GM10847 (cell line): ENCODE measurements around the gene KIF1C.

Experiments
- POLR2A ChIP-seq: IDR thresholded peaks from 2 replicates; pipeline ENCODE4 v1.6.1; 2011; ENCODE audit not compliant: insufficient read length; ENCODE audit errors: extremely low read depth

KIF1C gene

DNA sequence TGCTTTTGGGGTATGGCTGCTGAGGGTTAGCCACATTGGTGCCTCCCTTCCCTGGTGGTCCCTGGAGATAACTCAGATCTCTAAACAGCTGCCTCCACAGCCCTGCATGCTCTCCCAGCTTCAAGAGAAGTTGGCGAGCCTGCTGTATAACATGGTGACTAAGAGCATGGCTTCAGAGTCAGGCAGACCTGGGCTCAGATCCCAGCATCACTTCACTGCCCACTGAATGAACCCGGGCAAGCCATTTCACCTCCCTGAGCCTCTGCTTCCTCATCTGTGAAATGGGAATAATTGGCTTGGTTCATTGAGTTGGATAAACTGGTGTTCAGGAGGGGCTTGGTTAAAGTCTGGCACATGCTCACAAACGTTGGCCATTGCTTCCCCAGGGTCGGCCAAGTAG, 16.6 kb downstream of the KIF1C start:
- TF ChIP-seq POLR2A: no peak

GRCh38 chr17:5019475-5019956, 21.8 kb downstream of the KIF1C start:
- no peak for TF ChIP-seq POLR2A

DNA sequence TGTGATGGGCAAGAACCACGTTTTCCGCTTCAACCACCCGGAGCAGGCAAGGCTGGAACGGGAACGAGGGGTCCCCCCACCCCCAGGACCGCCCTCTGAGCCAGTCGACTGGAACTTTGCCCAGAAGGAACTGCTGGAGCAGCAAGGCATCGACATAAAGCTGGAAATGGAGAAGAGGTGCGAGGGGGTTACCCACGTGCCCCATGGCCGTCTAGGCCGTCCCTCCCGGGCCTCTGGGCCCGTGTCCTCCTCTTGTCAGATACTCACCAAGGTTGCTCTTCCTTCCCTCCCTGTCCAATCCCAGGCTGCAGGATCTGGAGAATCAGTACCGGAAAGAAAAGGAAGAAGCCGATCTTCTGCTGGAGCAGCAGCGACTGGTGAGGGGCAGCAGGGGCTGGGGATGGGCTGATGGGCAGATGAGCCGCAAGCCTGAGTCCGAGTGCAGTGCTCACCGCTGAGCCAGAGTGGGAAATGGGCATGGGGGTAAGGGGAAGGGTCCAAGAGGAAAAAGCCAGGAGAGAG, 22.8 kb downstream of the KIF1C start:
- TF ChIP-seq POLR2A: no peak

DNA sequence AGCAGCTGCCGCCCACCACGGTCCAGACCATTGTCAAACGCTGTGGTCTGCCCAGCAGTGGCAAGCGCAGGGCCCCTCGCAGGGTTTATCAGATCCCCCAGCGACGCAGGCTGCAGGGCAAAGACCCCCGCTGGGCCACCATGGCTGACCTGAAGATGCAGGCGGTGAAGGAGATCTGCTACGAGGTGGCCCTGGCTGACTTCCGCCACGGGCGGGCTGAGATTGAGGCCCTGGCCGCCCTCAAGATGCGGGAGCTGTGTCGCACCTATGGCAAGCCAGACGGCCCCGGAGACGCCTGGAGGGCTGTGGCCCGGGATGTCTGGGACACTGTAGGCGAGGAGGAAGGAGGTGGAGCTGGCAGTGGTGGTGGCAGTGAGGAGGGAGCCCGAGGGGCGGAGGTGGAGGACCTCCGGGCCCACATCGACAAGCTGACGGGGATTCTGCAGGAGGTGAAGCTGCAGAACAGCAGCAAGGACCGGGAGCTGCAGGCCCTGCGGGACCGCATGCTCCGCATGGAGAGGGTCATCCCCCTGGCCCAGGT, 24.5 kb downstream of the KIF1C start:
- TF ChIP-seq POLR2A: no peak

DNA sequence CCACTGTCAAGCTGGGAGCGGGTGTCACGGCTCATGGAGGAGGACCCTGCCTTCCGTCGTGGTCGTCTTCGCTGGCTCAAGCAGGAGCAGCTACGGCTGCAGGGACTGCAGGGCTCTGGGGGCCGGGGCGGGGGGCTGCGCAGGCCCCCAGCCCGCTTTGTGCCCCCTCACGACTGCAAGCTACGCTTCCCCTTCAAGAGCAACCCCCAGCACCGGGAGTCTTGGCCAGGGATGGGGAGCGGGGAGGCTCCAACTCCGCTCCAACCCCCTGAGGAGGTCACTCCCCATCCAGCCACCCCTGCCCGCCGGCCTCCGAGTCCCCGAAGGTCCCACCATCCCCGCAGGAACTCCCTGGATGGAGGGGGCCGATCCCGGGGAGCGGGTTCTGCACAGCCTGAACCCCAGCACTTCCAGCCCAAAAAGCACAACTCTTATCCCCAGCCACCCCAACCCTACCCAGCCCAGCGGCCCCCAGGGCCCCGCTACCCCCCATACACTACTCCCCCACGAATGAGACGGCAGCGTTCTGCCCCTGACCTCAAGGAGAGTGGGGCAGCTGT, 25.9 kb downstream of the KIF1C start:
- no peak for TF ChIP-seq POLR2A

- TF ChIP-seq POLR2A: no peak
Measured at GRCh38 chr17:5024604-5025003, 26.9 kb downstream of the KIF1C start.

DNA sequence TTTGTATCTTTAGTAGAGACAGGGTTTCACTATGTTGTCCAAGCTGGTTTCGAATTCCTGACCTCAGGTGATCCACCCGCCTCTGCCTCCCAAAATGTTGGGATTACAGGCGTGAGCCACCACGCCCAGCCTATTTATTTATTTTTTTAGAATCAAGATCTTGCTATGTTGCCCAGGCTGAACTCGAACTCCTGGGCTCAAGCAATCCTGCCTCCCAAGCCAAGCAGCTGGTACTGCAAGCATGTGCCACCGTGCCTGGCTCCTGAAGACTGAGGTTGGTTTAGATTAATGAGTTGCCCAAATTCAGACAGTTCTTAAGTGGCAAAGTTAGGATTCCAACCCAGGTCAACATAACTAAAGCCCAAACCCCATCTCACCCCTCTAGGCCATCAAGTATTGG, 29.5 kb downstream of the KIF1C start:
- TF ChIP-seq POLR2A: no peak

DNA sequence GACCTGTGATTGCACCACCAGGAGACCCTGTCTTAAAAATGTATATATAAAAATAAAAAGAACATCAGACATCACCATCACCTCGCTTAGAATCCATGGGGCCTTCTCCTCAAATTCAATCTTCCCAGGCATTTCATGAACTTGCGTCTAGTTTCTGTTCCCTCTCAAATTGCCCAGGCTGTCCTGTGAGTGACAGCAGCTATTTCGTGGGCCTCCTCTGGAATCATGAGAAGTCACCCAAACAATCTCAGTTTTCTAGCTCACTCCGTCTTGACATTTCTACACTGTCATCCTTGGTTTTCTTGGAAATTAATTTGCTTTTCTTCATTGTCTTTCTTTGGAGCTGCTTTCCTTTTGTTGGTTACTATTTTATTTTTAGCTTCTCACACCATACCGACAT, 30.2 kb downstream of the KIF1C start:
- no peak for TF ChIP-seq POLR2A

- TF ChIP-seq POLR2A: no peak
Measured at GRCh38 chr17:5031365-5032082, 33.8 kb downstream of the KIF1C start.

DNA sequence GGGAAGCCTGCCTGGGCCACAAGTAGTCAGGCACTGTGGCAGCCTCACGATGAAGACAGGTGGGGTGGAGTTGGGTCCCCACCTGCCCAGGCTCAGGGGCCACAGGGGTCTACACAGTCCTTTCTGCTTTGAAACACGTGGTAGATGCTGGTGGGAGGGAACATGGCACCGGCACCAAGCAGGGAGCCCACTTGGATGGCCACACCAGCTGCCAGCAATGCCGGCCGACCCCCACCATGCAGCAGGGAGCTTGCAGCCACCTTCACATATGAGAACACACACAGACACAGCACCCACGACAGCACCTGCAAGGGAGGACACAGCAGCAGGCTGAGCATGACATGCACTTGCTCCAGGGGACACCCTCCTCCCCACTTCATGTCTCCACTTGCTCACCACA, 35.1 kb downstream of the KIF1C start:
- no peak for TF ChIP-seq POLR2A

DNA sequence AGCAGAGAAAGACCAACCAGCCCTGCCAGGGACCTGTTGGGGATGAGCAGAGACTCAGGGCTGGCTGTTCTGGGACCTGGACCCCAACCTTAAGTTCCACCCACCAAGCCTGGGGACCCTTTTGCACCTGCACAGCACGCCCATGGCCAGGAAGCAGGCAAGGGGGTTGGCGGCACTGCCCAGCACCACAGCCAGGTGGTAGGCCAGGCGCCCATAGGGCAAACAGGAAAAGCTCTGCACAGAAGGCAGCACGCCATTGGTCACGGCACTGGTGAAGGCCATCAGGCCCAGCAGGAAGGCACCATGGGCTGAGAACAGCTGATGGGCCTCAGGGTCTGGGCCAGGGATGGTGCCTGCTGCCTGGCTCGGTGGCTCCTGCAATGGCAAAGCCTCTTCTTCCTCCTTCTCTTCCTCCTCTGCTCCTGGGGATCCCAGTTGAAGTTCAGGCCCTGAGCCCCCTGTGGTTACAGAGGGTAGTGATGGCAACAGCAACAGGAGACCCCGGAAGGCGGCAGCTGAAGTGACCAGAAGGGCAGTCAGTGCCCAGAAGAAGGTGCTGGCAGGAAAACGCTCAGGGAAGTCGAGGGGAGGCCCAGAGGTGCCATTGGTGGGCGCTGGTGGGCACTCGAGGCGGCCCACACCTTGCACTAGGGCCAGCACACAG, 35.7 kb downstream of the KIF1C start:
- no peak for TF ChIP-seq POLR2A

DNA sequence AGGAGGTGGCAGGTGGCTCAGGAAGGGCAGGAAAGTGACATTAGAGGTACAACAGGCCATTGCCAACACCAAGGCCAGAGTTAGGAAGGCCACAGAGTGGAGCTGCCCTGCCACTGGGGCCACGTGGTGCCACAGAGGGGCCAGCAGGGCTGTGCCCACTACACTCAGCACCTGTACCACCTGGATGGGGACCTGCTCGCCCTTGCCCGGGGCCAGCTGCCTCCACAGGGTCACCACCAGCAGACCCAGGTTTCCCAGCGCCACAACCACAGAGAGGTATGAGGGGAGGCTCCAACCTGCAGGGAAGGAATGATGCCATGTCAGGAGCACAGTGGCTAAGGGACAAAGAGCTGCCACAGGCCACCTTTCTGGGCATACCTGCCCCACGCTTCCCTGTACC, 36.3 kb downstream of the KIF1C start:
- TF ChIP-seq POLR2A: no peak

- no peak for TF ChIP-seq POLR2A
Measured at GRCh38 chr17:5034651-5035050, 36.9 kb downstream of the KIF1C start.

GRCh38 chr17:5035315-5035714, 37.6 kb downstream of the KIF1C start, which contains the start of gene SLC52A1:
SLC52A1 (minus strand) TSS chr17:5035426; CDS start chr17:5034606, 820 bp downstream.
- TF ChIP-seq POLR2A: no peak

GRCh38 chr17:5042157-5043022, 44.6 kb downstream of the KIF1C start:
- TF ChIP-seq POLR2A: no peak

DNA sequence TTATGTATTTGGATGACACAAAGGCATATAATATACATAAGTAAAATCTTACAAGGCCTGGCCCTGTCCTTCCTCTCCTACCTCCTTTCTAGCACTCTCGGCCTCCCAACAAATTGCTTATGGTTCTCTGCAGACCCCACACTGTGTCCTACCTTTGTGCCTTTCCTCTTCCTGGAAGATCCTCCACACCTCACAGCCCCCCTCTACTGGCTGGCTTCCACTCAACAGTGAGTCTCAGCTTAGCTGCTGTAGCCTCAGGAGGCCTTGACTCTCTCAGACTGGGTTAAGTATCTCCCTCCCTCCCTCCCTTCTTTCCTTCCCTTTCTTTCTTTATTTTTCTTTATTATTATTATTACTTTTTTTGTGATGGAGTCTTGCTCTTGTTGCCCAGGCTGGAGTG, 45.8 kb downstream of the KIF1C start:
- TF ChIP-seq POLR2A: no peak
